ENCODE results near the gene CYBC1.
A peak's percentile ranks its signal among the peaks of the same experiment; 100 is the strongest.

CYBC1 gene

GRCh38 chr17:82449131-82449882, 1.2 kb downstream of the CYBC1 start:
- no peak for TF ChIP-seq CTCF (IDR thresholded peaks at IDR 0.05; ENCODE audit: low read depth, low read length)
- H3K4me3 ChIP-seq (ENCODE audit: low read depth, low read length) = peak overlapping the region; percentile 82
- DNase-seq (ENCODE audit: low read depth, low spot score) = no peak
- in situ Hi-C loops (cut with HindIII; ENCODE audit: low sequenced_read_pairs) = no loop called here

- TF ChIP-seq CTCF (IDR thresholded peaks at IDR 0.05; ENCODE audit: low read depth, low read length) = no peak
- in situ Hi-C loops (cut with HindIII; ENCODE audit: low sequenced_read_pairs) = no loop called here
- no peak for DNase-seq (ENCODE audit: low read depth, low spot score)
- H3K4me3 ChIP-seq (ENCODE audit: low read depth, low read length) = no peak overlapping the region
These were observed 2.7 kb downstream of the CYBC1 start for GRCh38 chr17:82447876-82448275.

GRCh38 chr17:82446649-82447048, 3.9 kb downstream of the CYBC1 start:
- TF ChIP-seq CTCF (IDR thresholded peaks at IDR 0.05; ENCODE audit: low read depth, low read length) = no peak
- no peak for DNase-seq (ENCODE audit: low read depth, low spot score)
- H3K4me3 ChIP-seq (ENCODE audit: low read depth, low read length) = no peak overlapping the region
- in situ Hi-C loops (cut with HindIII; ENCODE audit: low sequenced_read_pairs) = no loop called here

GRCh38 chr17:82446124-82446523, 4.4 kb downstream of the CYBC1 start:
- no peak for TF ChIP-seq CTCF (IDR thresholded peaks at IDR 0.05; ENCODE audit: low read depth, low read length)
- in situ Hi-C loops (cut with HindIII; ENCODE audit: low sequenced_read_pairs) = no loop called here
- H3K4me3 ChIP-seq (ENCODE audit: low read depth, low read length) = no peak overlapping the region

GRCh38 chr17:82445542-82445941, 5.0 kb downstream of the CYBC1 start:
- DNase-seq (ENCODE audit: low read depth, low spot score) = no peak
- no peak for TF ChIP-seq CTCF (IDR thresholded peaks at IDR 0.05; ENCODE audit: low read depth, low read length)
- in situ Hi-C loops (cut with HindIII; ENCODE audit: low sequenced_read_pairs) = no loop called here
- no peak overlapping the region for H3K4me3 ChIP-seq (ENCODE audit: low read depth, low read length)

More at GRCh38 chr17:82446124-82446523, 4.4 kb downstream of the CYBC1 start:
- no peak for DNase-seq (ENCODE audit: low read depth, low spot score)

GRCh38 chr17:82444941-82445521, 5.5 kb downstream of the CYBC1 start:
- in situ Hi-C loops (cut with HindIII; ENCODE audit: low sequenced_read_pairs) = no loop called here
- TF ChIP-seq CTCF (IDR thresholded peaks at IDR 0.05; ENCODE audit: low read depth, low read length) = no peak
- no peak overlapping the region for H3K4me3 ChIP-seq (ENCODE audit: low read depth, low read length)
- DNase-seq (ENCODE audit: low read depth, low spot score) = no peak

Measured in astrocyte of the spinal cord (primary cell).